Smooth muscle cell (in vitro differentiated cells): ENCODE measurements around the gene RAD51B. TPM values are rescaled to one million over a fixed set of nuclear protein-coding genes. Genes with fewer than 3 reads are reported as not detected.

Experiments used
- DNase-seq: peaks from one replicate; lab custom pipeline; 2025; ENCODE audit not compliant: unreplicated experiment; lab: John Stamatoyannopoulos, UW
- H2AFZ ChIP-seq: fragments of 200-600 bp; sonication (generic); 2 replicates; pipeline ENCODE4 v1.6.0; 2016; ENCODE audit warnings: antibody characterized with exemption, low read depth, mild to moderate bottlenecking
- H3F3A ChIP-seq: fragments of 200-600 bp; sonication (generic); 2 replicates; pipeline ENCODE4 v1.6.0; 2017; ENCODE audit warnings: antibody characterized with exemption, low read depth
- H3K27ac ChIP-seq: fragments of 200-600 bp; sonication (generic); 2 replicates; pipeline ENCODE4 v1.5.1; 2016; ENCODE audit warnings: low read depth, mild to moderate bottlenecking
- H3K27me3 ChIP-seq: fragments of 200-600 bp; sonication (generic); 2 replicates; pipeline ENCODE4 v1.6.1; 2016; ENCODE audit warnings: low read depth, mild to moderate bottlenecking
- H3K36me3 ChIP-seq: fragments of 200-600 bp; sonication (generic); 2 replicates; pipeline ENCODE4 v1.5.1; 2016; ENCODE audit warnings: low read depth
- H3K4me1 ChIP-seq: fragments of 200-600 bp; sonication (generic); 2 replicates; pipeline ENCODE4 v1.5.1; 2016; ENCODE audit warnings: low read depth
- H3K4me2 ChIP-seq: fragments of 200-600 bp; sonication (generic); 2 replicates; pipeline ENCODE4 v1.6.0; 2016; ENCODE audit warnings: mild to moderate bottlenecking
- H3K4me3 ChIP-seq: fragments of 200-600 bp; sonication (generic); 2 replicates; pipeline ENCODE4 v1.5.1; 2016; ENCODE audit warnings: mild to moderate bottlenecking
- H3K79me2 ChIP-seq: fragments of 200-600 bp; sonication (generic); 2 replicates; pipeline ENCODE4 v1.6.0; 2016; ENCODE audit warnings: low read depth, mild to moderate bottlenecking
- H3K9ac ChIP-seq: fragments of 200-600 bp; sonication (generic); 2 replicates; pipeline ENCODE4 v1.6.0; 2016; ENCODE audit warnings: low read depth
- H3K9me3 ChIP-seq: fragments of 200-600 bp; sonication (generic); replicated peaks from 2 replicates; pipeline ENCODE4 v1.5.1; 2016; ENCODE audit warnings: low read depth
- H4K20me1 ChIP-seq: fragments of 200-600 bp; sonication (generic); 2 replicates; pipeline ENCODE4 v1.6.0; 2016; ENCODE audit warnings: low read depth
- CTCF ChIP-seq: fragments of 200-600 bp; sonication (generic); IDR thresholded peaks from 2 replicates; pipeline ENCODE4 v1.5.1; 2017; ENCODE audit warnings: borderline replicate concordance, mild to moderate bottlenecking, antibody characterized with exemption; ENCODE audit not compliant: insufficient read depth, poor library complexity, severe bottlenecking
- WGBS: methylation state at CpG from one replicate; pipeline ENCODE4 v1.1.7; 2016; ENCODE audit warnings: low lambda C conversion rate; 5-methylcytosine and 5-hydroxymethylcytosine counted together
- polyA plus RNA-seq: library from polyadenylated mRNA; unstranded; fragments of >200 nt; fragmentation: Nextera tagmentation; extraction: Ambion mirVana; gene quantifications from 2 replicates; pipeline ENCODE4 v1.2.1, GENCODE V29; 2016
- total RNA-seq: library from RNA; depleted of rRNA; stranded (reverse); fragments of >200 nt; gene quantifications from 2 replicates; pipeline ENCODE4 v1.2.3, GENCODE V29; 2014

The RAD51B gene
- total and polyA plus RNA-seq, 2 experiments from 2014 or later = 4.6 to 5.3 TPM

- Histone ChIP-seq H3K4me2 (no peak overlapping the region), H3K79me2 (no peaks in the 10 kb centered on the region), H2AFZ (no peak overlapping the region), H3K27ac (peak overlapping the region; percentile 65), H3K9ac (no peak overlapping the region), H3K36me3 (no peaks in the 10 kb centered on the region), H3K9me3 (no peaks in the 10 kb centered on the region), H3K4me3 (no peak overlapping the region), H4K20me1 (no peaks in the 10 kb centered on the region), H3K27me3 (no peaks in the 10 kb centered on the region), H3K4me1 (peaks cover 25% of the 10 kb centered on the region), H3F3A (peaks cover 37% of the 10 kb centered on the region)
- no peak for DNase-seq
- 46% methylated on average over 6 of the region's 6 CpGs for WGBS
- TF ChIP-seq CTCF = no peak
These were observed 692.5 kb downstream of the RAD51B start for GRCh38 chr14:68512088-68512487.

GRCh38 chr14:68513137-68513536 is 693.6 kb downstream of the RAD51B start:
- TF ChIP-seq CTCF = no peak
- Histone ChIP-seq H3K36me3 (no peaks in the 10 kb centered on the region), H4K20me1 (no peaks in the 10 kb centered on the region), H3K27me3 (no peaks in the 10 kb centered on the region), H3F3A (peaks cover 37% of the 10 kb centered on the region), H3K79me2 (no peaks in the 10 kb centered on the region), H3K27ac (peak overlapping the region; percentile 46), H3K4me2 (no peak overlapping the region), H3K4me1 (peaks cover 35% of the 10 kb centered on the region), H3K4me3 (no peak overlapping the region), H3K9me3 (no peaks in the 10 kb centered on the region), H2AFZ (no peak overlapping the region), H3K9ac (no peak overlapping the region)
- DNase-seq = no peak
- 58% methylated on average over 2 of the region's 2 CpGs for WGBS

- Histone ChIP-seq H3K27me3 (no peaks in the 10 kb centered on the region), H3K9ac (no peak overlapping the region), H3K9me3 (no peaks in the 10 kb centered on the region), H3K27ac (peak overlapping the region; percentile 46), H3K36me3 (no peaks in the 10 kb centered on the region), H4K20me1 (no peaks in the 10 kb centered on the region), H3F3A (peaks cover 37% of the 10 kb centered on the region), H2AFZ (no peak overlapping the region), H3K4me1 (peaks cover 36% of the 10 kb centered on the region), H3K4me2 (no peak overlapping the region), H3K4me3 (no peak overlapping the region), H3K79me2 (no peaks in the 10 kb centered on the region)
- DNase-seq = no peak
- 83% methylated on average over 12 of the region's 12 CpGs for WGBS
- TF ChIP-seq CTCF = no peak
These were observed 694.4 kb downstream of the RAD51B start for GRCh38 chr14:68513838-68514607.

- H3K36me3 ChIP-seq = no peaks in the 10 kb centered on the region
- WGBS = 52% methylated on average over 4 of the region's 4 CpGs
- DNase-seq = no peak
- H4K20me1 ChIP-seq = no peaks in the 10 kb centered on the region
- peaks cover 38% of the 10 kb centered on the region for H3K4me1 ChIP-seq
- no peak overlapping the region for H3K4me3 ChIP-seq
- H3K4me2 ChIP-seq = no peak overlapping the region
- H3K79me2 ChIP-seq = no peaks in the 10 kb centered on the region
- TF ChIP-seq CTCF = no peak
- no peak overlapping the region for H2AFZ ChIP-seq
- no peak overlapping the region for H3K9ac ChIP-seq
- peak overlapping the region; percentile 23 for H3K27ac ChIP-seq
- no peaks in the 10 kb centered on the region for H3K9me3 ChIP-seq
- no peaks in the 10 kb centered on the region for H3K27me3 ChIP-seq
- peaks cover 33% of the 10 kb centered on the region for H3F3A ChIP-seq
These were observed 695.1 kb downstream of the RAD51B start for GRCh38 chr14:68514608-68515194.
